T-helper 2 cell treated with Interferon-gamma antibody and Interleukin-4, amounts not matched to agents 5 μg/mL and 100 μg/mL, for 36 hours (primary cell): Measurements from ENCODE around the gene PARP12.

Source experiments
- DNase-seq: peaks from one replicate; pipeline ENCODE4 v3.0.0; 2021; ENCODE audit warnings: low spot score
- H3K27ac Mint-ChIP-seq: one replicate; pipeline ENCODE4 v1.8.0; 2021; ENCODE audit warnings: mild to moderate bottlenecking, mixed read lengths
- H3K27me3 Mint-ChIP-seq: one replicate; pipeline ENCODE4 v1.8.0; 2021; ENCODE audit warnings: low read depth, mixed read lengths
- H3K36me3 Mint-ChIP-seq: one replicate; pipeline ENCODE4 v1.8.0; 2021; ENCODE audit warnings: low read depth, mixed read lengths
- H3K4me1 Mint-ChIP-seq: one replicate; pipeline ENCODE4 v1.8.0; 2021; ENCODE audit warnings: low read depth, mixed read lengths
- H3K4me3 Mint-ChIP-seq: one replicate; pipeline ENCODE4 v1.8.0; 2022; ENCODE audit warnings: mild to moderate bottlenecking, moderate library complexity, mixed read lengths
- H3K9me3 Mint-ChIP-seq: one replicate; pipeline ENCODE4 v1.8.0; 2021; ENCODE audit warnings: mixed read lengths

The PARP12 gene

GRCh38 chr7:139976838-139977656 is 85.7 kb downstream of the PARP12 start:
- no peaks in the 10 kb centered on the region for H3K36me3 Mint-ChIP-seq
- H3K27me3 Mint-ChIP-seq = peaks cover 10% of the 10 kb centered on the region
- H3K9me3 Mint-ChIP-seq = no peaks in the 10 kb centered on the region
- DNase-seq = no peak
- peaks cover 17% of the 10 kb centered on the region for H3K4me1 Mint-ChIP-seq
- no peak overlapping the region for H3K4me3 Mint-ChIP-seq
- H3K27ac Mint-ChIP-seq = no peak overlapping the region

- Mint-ChIP-seq H3K36me3 (no peaks in the 10 kb centered on the region), H3K27ac (no peak overlapping the region), H3K27me3 (peaks cover 10% of the 10 kb centered on the region), H3K9me3 (no peaks in the 10 kb centered on the region), H3K4me1 (peaks cover 15% of the 10 kb centered on the region), H3K4me3 (no peak overlapping the region)
- DNase-seq = no peak
These were observed 86.5 kb downstream of the PARP12 start for GRCh38 chr7:139976055-139976837.

- H3K36me3 Mint-ChIP-seq = no peaks in the 10 kb centered on the region
- H3K27ac Mint-ChIP-seq = no peak overlapping the region
- no peak for DNase-seq
- no peaks in the 10 kb centered on the region for H3K9me3 Mint-ChIP-seq
- peaks cover 5% of the 10 kb centered on the region for H3K4me1 Mint-ChIP-seq
- peaks cover 13% of the 10 kb centered on the region for H3K27me3 Mint-ChIP-seq
- no peak overlapping the region for H3K4me3 Mint-ChIP-seq
These were observed 88.5 kb downstream of the PARP12 start for GRCh38 chr7:139974179-139974811.
